GM12873 (cell line): ENCODE measurements around the gene UQCC3.

Source experiments
- TF ChIP-seq, protein P1 (sequence below): IDR thresholded peaks from 2 replicates; pipeline ENCODE4 v1.5.1; 2012; ENCODE audit warnings: low read depth, mild to moderate bottlenecking, moderate library complexity, low read length, control low read depth; ENCODE audit not compliant: insufficient read depth; ENCODE audit errors: missing control alignments

UQCC3 gene

DNA sequence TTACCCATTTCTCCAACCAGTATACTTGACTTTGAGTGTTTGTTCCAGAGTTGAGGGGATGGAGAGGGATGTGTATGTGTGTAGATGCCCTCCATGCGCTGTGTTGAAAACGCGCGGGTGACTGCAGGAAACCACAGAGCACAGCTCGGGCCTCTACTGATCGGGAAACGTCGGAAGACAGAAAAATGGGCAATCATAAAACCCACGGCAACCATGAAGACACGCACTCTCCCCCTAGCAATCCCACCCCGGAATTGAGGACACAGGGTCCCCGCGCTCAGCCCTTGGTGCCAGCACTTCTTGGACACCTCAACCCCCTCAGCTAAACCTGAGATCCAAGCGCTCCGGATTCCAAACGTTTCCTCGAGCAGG is 251 bp upstream of the UQCC3 start:
- TF ChIP-seq, protein P1, sequence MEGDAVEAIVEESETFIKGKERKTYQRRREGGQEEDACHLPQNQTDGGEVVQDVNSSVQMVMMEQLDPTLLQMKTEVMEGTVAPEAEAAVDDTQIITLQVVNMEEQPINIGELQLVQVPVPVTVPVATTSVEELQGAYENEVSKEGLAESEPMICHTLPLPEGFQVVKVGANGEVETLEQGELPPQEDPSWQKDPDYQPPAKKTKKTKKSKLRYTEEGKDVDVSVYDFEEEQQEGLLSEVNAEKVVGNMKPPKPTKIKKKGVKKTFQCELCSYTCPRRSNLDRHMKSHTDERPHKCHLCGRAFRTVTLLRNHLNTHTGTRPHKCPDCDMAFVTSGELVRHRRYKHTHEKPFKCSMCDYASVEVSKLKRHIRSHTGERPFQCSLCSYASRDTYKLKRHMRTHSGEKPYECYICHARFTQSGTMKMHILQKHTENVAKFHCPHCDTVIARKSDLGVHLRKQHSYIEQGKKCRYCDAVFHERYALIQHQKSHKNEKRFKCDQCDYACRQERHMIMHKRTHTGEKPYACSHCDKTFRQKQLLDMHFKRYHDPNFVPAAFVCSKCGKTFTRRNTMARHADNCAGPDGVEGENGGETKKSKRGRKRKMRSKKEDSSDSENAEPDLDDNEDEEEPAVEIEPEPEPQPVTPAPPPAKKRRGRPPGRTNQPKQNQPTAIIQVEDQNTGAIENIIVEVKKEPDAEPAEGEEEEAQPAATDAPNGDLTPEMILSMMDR = no peak

DNA sequence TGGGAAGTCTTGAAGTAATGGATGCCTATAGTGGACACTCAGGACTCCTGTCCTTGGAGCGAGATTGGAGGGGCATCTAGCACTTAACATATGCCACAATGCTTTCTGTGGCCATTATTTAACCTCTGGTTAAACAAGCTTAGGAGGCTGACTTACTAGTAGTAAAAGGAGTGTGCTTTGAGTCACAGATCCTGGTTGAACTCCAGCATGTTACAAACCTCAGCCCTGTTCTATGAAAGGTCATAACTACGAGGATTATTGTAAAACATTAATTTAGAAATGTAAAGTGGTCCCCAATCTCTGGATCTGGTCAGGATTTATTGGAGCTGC is 1.7 kb downstream of the UQCC3 start:
- TF ChIP-seq, protein P1 = no peak

DNA sequence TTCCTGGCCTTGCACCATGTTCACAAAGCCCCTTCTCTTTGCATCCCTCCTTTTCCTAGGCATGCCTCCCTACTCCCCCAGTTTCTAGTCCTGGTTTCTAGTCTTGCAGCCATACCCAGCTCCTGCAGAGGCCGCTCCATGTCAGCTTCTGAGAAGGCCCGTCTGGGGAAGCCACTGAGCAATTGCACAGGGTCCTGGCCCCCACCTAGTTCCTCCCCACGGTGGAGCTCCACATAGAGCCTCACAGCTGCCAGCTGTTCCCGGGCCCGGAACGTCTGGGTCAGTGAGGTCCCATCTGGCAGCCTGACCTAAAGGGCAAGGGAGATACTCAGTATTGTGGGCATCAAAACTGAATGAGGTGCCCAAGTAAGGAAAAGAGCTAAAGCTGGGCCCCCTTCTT is 5.2 kb downstream of the UQCC3 start:
- TF ChIP-seq, protein P1 = no peak

DNA sequence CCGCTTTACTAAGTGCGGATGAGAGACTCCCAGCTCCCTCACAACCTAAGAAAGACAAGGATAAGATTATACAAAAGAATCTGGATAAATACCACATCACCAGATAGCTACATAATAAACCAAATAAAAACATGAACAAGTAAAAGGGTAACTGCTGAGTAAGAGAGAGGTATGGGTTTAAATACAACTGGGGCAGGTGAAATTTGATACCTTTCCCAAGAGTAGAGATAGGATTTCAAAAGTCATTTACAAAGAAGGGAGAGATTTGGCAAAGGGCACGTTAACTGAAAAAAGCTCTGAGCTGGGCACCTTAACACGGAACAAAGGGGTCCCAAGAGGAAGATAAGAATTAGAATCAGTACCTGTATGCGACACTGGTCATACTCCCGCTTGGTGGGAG is 5.7 kb downstream of the UQCC3 start:
- TF ChIP-seq, protein P1 = no peak

DNA sequence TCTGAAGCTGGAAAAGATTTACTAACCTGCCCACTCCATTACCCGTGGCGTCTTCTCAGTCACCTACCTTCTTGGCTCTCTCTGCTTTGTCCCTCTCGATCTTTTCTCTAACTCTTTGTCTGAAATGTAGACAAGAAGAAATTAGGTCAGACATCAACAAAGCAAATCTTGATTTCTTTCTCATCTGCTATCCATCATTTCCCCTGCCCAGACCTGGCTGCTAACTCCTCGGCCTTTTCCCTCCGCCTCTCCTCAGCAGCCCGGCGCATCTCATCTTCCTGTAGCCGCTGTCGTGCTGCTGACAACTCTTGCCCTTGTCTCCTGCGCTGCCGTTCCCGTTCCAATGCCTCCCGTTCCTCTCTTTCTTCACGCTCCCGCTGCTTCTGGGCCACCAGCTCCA is 6.2 kb downstream of the UQCC3 start:
- TF ChIP-seq, protein P1 = no peak

DNA sequence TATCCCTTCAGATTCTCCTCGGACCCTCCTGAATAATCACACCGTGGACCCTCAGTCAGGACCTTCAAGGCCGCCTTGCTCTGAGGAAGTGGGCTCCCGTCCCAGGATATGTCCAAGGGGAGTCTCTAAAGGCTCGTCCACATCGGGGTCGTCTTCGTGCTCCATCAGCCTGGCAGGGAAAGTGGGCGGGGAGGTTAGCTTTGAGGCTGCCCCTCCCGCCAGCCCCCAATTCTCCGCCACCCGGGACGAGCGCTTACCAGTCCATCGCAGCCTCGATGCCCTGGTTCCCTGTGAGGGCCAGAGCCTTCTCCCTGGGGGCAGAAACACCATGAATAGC is 6.9 kb downstream of the UQCC3 start:
- TF ChIP-seq, protein P1 = no peak

DNA sequence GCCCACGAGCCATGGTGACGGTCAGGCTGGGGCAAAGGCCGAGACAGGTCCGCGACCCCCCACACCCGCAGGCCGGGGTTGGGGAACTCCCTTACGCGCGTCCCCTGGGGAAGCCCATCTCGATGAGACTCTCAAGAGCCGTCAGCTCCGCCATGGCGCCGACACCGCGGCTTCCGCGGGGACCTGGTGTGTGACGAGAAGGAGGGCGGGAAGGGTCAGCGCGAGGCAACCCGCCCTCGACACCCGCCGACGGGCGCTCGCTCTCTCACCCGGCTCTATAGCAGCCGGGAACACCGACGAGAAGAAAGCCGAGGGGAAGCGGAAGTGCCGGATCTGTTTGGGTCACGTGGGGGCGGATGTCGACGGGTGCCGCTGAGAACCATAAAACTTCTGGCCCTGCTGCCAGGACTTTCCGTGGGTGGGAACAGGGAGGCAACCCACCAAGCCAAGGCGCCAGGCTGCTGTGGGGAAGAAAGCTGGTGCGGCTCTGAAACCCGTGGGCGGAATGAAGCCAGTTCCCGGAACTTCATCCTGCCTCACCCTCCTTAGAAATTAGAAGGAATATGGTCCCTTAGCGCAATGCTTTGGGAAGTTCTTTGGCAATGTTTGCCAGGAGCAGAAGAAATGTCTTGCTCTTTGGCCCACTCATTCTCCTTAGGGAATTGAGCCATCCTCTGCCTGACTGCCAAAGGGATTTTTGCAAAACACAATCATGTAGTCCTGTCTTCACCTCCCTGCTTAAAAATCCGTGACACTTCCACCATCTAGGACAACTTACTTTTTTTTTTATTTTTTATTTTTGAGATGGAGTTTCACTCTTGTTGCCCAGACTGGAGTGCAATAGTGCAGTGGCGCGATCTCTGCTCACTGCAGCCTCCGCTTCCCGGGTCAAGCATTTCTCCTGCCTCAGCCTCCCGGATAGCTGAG is 7.6 kb downstream of the UQCC3 start, which contains the start of gene UBXN1:
UBXN1 (minus strand) TSS at position 304 of the 927 bp plus-strand sequence; CDS start at position 154, 150 bp downstream.
- TF ChIP-seq, protein P1 = no peak
